Left renal cortex interstitium (tissue), 4 donors: Measurements from ENCODE around the gene ARVCF. TPM values are rescaled to one million over a fixed set of nuclear protein-coding genes. Genes with fewer than 3 reads are reported as not detected.
A peak's percentile ranks its signal among the peaks of the same experiment; 100 is the strongest.

Experiments
- DNase-seq, 4 donors: peaks; one replicate each; pipeline ENCODE4 v3.0.0-alpha.2; 2013; ENCODE audit warnings: low read depth in 4 of 4, low spot score in 2 of 4, missing footprints in 1 of 4
- polyA plus RNA-seq, 4 donors: library from polyadenylated mRNA; unstranded; fragments of 120-200 nt; gene quantifications; one replicate each; pipeline ENCODE4 v1.2.1, GENCODE V29; 2013; ENCODE audit not compliant: insufficient read length in 4 of 4

Gene ARVCF
- polyA plus RNA-seq, 4 donors: 18.3 to 33.5 (median 29.1) TPM

GRCh38 chr22:19988965-19989724 is 27.5 kb downstream of the ARVCF start:
- no peak for DNase-seq

GRCh38 chr22:19988331-19988808 is 28.3 kb downstream of the ARVCF start:
- no peak for DNase-seq

GRCh38 chr22:19987394-19988306 is 29.0 kb downstream of the ARVCF start:
- peak in 1 of 4 donors; percentile 23 for DNase-seq

- peak in 1 of 4 donors; percentile 61 for DNase-seq
Measured at GRCh38 chr22:19986410-19987341, 29.9 kb downstream of the ARVCF start.

GRCh38 chr22:19986011-19986409 is 30.6 kb downstream of the ARVCF start:
- no peak for DNase-seq

- no peak for DNase-seq
Measured at GRCh38 chr22:19984851-19985811, 31.5 kb downstream of the ARVCF start.

- no peak for DNase-seq
Measured at GRCh38 chr22:19984201-19984753, 32.3 kb downstream of the ARVCF start.

- no peak for DNase-seq
Measured at GRCh38 chr22:19983741-19984140, 32.9 kb downstream of the ARVCF start.

- DNase-seq: no peak
Measured at GRCh38 chr22:19982991-19983578, 33.5 kb downstream of the ARVCF start.

- DNase-seq: no peak
Measured at GRCh38 chr22:19981961-19982920, 34.4 kb downstream of the ARVCF start.

- DNase-seq: no peak
Measured at GRCh38 chr22:19981171-19981960, 35.3 kb downstream of the ARVCF start.

GRCh38 chr22:19980766-19981165 is 35.9 kb downstream of the ARVCF start:
- no peak for DNase-seq

GRCh38 chr22:19979712-19980493 is 36.7 kb downstream of the ARVCF start:
- DNase-seq: no peak

GRCh38 chr22:19978748-19979147 is 37.9 kb downstream of the ARVCF start:
- DNase-seq: no peak

- DNase-seq: no peak
Measured at GRCh38 chr22:19977296-19978243, 39.1 kb downstream of the ARVCF start.
